LoVo (cell line): ENCODE data around the gene ATRNL1.
"Not testable (repeated sequence)": the region's sequence is repeated elsewhere in the genome, so short reads cannot be mapped to it uniquely, and the experiment has no call there.

Experiments
- DNase-seq: peaks from one replicate; pipeline ENCODE4 v3.0.0-alpha.2; 2016; ENCODE audit warnings: low spot score

Gene ATRNL1

DNA sequence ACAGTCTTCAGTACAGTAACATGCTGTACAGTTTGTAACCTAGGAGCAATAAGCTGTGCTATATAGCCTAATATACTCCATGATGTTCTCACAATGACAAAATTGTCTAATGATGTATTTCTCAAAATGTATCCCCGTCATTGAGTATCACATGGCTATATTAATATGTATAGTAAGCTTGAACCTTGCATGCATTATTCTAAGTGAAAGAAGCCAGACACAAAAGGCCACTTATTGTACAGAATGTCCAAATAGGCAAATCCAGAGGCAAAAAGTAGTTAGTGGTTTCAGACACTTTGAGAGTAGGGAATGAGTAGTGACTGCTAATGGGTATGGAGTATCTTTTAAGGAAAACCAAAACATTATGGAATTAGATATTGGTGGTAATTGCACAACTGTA, 545.1 kb downstream of the ATRNL1 start:
- DNase-seq: no peak

DNA sequence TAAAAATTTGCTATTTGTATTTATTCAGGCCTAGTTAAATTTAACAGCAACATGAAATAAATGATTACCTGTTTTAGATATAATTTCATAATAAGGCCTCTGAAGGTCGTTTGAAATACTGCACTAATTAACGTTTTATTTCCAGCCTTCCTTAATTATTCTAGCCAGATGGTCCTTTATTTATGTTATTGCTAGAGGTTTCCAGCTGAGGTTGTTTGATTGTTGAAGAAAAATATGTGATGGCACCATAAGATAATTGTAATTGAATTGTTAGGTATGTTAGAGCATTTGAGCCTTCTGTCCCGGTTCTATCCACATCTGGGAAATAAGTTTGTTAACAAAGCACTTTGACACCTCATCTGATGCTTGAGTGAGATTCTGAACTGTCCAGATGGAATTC, 556.1 kb downstream of the ATRNL1 start:
- no peak for DNase-seq

DNA sequence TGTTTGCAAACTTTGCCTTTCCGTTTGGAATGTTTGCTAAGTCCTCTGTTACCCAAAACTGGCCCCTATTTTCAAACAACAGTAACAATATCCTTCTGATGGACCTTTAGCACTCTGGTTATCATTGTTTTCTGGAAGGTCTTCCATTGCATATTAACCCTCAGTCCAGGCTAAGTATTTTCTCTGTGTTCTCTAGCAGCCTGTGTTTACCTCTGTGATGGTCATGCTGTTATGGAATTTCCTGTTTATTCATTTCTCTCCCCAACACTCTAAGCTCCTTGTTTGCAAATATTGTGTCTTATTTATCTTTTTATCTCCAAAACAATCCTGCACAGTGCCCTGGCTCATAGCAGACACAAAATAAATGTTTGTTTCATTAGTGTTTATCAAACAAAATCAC, 560.3 kb downstream of the ATRNL1 start:
- no peak for DNase-seq

DNA sequence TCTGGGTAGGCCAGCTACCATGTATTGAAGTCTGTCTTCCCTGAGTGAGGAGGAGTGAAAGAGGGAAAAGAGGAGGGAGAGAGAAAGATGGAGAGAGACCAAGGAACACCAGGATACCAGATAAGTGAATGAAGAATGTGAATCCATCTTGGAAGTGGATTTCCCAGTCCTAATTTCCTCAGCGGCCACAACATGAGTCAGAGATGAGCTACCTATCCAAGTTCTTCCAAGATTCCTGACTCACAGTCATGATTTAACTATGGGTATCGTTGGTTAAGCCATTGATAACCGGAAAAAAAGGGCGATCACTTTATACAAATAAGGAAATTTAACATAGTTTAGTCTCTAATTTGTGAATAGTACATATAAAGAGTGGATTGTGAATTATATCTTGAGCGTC, 561.8 kb downstream of the ATRNL1 start:
- no peak for DNase-seq

- no peak for DNase-seq
Observed at GRCh38 chr10:115657161-115657860, 564.1 kb downstream of the ATRNL1 start.

- no peak for DNase-seq
Observed at GRCh38 chr10:115659616-115660015, 566.5 kb downstream of the ATRNL1 start.

DNA sequence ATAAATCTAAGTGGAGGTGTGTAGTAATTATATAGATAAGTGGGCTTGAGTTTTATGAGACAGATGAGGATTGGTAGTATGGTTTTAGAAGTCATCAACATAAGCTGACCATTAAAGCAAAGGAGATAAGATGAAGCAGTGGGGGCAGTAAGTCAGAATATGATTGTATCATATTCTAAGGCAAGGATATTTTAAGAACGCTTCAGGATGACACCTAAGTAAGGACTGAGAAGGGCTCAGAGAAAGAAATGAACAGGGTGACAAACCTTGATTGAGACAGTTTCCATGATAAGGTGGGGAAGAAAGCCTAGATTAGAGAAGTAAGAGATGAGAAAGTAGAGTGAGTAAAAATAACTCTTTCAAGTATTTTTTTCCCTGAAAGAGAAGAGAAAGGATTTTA, 567.2 kb downstream of the ATRNL1 start:
- no peak for DNase-seq

DNA sequence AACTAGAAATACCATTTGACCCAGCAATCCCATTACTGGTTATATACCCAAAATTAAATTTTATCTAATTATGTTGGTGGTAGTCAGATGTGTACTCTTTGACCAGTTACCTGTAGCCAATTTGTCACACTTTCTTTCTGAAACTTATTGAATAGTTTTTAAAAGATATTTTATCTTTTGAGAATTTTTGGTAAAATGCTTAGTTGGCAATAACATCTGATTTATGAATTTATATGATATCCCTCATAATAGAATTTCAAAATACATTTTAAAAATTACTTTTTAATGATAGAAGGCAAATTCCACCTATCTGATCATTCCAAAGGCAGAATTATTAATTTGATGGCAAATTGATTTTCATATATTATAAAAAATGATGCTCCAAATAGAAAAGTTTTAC, 569.3 kb downstream of the ATRNL1 start:
- DNase-seq: no peak

DNA sequence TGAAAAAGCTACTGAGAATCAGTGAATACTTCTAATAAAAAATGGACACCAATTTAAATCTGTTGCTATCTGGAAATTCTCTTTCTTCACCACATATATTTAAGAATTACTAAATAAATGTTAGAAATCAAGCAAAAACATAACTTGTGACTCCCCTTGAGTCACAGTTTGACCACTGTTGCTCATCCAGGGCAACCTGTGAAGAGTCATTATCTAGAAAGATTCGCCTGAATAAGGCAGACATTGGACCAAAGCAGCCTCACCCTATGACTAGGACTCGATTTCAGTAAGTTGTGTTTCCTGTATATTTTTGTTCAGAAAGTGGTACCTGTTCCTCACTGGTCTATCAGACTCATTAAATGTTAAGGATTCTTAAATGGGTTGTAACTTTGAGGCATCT, 572.4 kb downstream of the ATRNL1 start:
- no peak for DNase-seq

DNA sequence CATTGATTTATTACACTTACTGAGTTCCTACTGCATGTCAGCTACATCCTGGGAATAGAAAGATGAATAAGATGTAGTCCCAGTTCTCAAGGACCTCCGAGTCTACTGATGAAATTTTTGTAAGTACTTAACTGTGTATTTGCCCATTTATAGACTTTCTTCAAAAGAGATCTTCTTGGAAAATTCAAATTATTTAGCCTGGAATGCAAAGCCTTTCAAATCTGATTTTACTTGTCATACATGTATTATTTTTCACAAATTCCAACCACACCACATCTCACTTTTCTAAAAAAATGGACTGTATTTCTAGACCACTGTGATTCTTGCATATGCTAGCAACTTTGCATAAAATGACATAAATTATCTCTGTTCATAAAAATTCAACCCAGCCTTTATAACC, 581.3 kb downstream of the ATRNL1 start:
- no peak for DNase-seq

GRCh38 chr10:115696747-115697146, 603.6 kb downstream of the ATRNL1 start:
- DNase-seq: no peak

DNA sequence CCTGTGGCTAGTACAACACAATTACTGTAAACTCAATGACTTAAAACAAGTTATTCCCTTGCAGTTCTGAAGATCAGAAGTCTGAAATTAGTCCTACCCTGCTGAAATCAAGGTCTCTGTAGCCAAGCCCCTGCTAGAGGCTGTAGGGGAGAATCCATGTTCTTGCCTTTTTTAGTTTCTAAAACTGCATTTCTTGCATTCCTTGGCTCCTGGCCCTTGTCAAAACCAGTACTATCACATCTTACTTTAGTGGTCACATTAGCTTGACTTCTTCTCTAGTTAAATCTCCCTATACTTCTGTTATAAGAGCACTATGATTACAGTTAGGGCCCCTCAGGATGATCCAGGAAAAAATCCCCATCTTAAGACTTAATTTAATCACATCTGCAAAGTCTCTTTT, 612.9 kb downstream of the ATRNL1 start:
- DNase-seq: no peak

GRCh38 chr10:115706488-115707076, 613.4 kb downstream of the ATRNL1 start:
- peak; percentile 26 for DNase-seq

- DNase-seq: no peak
Observed at GRCh38 chr10:115710136-115710535, 617.0 kb downstream of the ATRNL1 start.

DNA sequence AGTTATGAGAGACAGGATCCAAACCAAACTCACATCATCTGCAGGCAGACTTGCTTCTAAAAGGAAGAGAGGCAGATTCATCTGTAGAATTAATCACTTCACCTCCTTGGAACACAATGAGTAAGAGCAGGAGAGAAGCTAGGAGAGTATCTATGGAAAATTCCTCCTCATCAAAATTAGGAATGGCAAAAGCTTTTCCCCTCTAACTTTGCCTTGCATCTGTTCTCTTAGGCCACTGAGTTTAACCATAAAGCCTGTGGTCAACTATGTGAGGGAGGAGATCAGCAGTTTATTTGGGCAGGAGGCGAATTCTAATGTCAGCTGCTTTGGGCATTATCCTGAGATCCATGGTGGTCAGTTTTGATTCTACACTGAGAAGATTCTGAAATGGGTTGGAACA, 618.1 kb downstream of the ATRNL1 start:
- DNase-seq: no peak

- DNase-seq: no peak
Observed at GRCh38 chr10:115720121-115720520, 627.0 kb downstream of the ATRNL1 start.

DNA sequence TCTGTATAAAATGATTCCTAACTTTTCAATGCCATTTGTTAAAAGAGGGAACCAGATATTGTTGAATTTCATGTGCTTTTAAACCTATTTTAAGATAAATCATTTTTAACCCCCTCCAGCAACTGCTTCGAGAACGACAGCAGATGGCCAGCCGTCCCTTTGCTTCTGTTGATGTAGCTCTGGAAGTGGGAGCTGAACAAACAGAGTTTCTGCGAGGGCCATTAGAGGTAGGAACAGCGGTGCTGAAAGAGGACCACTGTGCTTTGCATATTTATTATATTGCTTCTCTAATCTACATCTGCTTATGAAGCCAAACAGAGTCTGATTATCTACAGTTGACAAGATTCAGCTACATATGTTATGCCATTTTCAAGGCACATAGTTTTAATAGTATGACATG, 634.0 kb downstream of the ATRNL1 start:
- no peak for DNase-seq

GRCh38 chr10:115744089-115744488, 650.9 kb downstream of the ATRNL1 start:
- DNase-seq: no peak

DNA sequence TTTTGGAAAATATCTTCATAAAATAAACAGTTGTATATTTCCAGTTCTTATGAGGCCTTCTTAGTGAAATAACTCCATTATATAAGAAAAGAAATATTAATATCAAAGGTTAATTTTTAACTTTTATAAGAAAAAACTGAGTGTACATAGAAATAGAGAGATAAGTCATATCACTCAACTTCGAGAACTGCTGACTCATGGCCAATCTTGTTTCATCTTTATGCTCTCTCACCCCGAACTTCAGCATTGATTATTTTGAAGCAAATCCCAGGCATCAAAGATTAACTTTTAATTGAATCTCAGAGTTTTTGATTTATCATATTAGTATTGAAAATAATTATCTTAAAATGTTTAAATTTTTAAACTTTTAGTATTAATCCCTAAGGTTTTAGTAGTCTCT, 652.8 kb downstream of the ATRNL1 start:
- no peak for DNase-seq

DNA sequence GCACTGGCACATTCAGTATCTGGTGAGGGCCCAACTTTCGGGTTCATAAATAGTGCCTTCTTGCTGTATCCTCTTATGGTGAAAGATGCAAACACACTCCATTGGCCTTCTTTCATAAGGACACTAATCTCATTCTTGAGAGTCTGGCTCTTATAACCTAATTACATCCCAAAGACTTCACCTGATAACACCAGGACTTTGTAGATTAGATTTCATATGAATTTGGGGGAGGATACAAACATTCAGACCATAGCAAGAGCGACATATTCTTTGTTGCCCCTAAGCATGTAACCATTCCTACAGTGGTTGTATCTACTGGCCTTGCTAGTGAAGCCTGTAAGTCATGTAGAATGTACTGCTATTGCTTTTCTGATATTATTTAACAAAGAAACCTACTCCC, 654.6 kb downstream of the ATRNL1 start:
- DNase-seq: no peak

- not testable (repeated sequence) for DNase-seq
Observed at GRCh38 chr10:115758488-115758887, 665.3 kb downstream of the ATRNL1 start.

- no peak for DNase-seq
Observed at GRCh38 chr10:115760131-115760530, 667.0 kb downstream of the ATRNL1 start.

GRCh38 chr10:115761166-115761565, 668.0 kb downstream of the ATRNL1 start:
- DNase-seq: no peak

- no peak for DNase-seq
Observed at GRCh38 chr10:115762029-115762428, 668.9 kb downstream of the ATRNL1 start.
